GM19397 (cell line): Measurements from ENCODE around the gene PAFAH1B1.
A peak's percentile ranks its signal among the peaks of the same experiment; 100 is the strongest.
"Not testable (repeated sequence)": the region's sequence is repeated elsewhere in the genome, so short reads cannot be mapped to it uniquely, and the experiment has no call there.

Experiments
- ATAC-seq: cut with Tn5 transposase; IDR thresholded peaks from one replicate; pipeline ENCODE4 v1.9.1; 2021; ENCODE audit warnings: mild to moderate bottlenecking, moderate library complexity; ENCODE audit not compliant: unreplicated experiment

Gene PAFAH1B1

DNA sequence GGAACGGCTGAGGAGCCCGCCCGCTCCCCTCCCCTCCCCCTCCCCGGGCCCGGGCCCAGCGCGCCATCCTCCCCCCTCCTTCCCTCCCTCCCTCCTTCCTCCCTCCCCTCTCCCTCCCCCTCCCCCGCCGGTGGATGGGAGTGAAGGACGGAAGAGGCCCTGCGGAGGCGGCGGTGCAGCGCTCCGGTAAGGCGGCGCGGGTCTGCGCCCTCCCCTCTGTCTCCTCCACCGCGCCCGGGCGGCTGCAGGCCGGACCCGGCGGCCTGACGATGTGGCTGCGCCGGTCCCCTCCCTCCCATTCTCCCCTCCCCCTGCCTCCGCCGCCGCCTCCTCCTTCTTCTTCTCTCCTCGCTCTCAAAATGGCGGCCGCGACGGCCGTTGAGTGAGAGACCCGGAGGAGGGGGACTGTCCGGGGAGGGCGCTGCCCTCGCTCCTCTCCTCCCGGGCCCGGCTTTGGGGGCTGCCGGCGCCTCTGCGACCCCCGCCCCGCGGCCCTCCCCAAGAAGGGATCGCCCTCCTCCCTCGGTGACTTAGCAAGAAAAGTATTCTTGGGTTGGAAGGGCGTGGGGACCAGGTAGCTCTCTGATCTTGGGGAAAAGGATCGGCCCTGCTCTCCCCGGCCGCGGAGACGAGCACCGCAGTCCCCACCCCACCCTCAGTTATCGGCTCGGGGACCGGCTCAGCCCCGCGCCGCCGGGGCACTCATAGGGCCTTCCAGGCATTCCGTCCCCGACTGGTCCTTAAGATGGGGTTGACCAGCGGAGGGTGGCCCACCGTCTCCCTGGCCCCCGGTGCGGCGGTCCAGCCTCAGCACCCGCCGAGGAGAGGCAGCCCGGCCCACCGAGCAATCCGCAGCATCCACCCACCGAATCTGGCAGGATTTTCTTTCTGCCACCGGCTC lies 617 bp downstream of the PAFAH1B1 start:
- ATAC-seq = peak; percentile 54

DNA sequence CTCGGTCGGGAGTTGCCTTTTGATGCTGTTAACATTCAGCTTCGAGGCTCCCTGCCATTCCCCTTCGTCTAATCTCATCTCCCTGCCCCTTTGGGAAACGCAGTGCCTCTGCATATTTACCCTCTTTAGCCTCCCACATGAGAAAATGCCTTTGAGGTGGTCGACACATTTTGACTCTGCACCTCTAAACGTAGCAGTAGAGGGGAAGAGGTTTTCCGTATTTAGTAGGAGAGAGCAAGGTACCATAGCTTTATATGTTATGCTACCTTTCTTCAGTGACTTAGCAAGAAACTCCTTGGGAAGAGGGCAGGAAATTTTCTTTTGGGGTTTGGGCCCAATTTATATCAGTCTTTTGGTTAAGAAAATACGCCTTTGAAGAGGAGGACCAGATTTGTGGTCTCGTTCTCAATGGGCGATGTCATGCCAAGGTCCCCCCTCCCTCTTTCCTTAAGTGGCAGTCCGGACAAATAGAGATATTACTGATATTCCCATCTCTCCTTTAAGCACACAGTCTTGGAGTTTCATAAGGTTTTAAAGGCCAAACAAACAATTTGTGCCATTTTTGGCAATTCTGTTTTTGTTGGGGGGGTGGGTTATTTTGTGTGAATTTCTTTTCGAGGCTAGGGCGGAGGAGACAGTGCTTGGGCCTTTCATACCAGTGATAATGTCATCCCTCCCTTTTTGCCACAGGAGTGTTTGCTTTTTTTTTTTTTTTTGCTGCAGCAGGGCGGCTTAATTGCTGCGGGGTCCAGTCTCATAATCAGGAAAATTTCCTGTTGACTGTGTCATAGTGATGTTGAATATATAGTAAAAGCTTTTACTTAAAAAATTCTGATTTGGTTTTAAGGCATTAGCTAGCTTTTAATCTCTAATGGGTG lies 1.5 kb downstream of the PAFAH1B1 start:
- ATAC-seq = no peak

DNA sequence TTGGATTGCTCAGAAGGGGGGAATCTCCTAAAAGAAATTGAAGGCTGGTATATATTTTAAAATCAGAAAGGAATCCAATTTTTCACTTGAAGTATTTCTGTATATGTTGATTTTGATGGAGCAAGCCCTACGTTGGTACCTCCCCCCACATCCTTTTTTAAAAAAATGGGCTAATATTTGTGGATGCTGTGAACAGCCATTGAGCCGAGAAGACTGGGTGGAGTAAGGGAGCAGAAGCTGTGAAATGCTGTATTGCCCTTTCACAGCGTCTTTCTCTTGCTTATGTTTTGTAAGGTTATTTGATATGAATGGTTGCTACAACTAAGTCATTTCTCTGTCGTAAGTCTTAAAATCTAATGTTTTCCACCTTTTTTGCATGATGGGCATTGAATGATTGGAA lies 2.3 kb downstream of the PAFAH1B1 start:
- ATAC-seq = no peak

DNA sequence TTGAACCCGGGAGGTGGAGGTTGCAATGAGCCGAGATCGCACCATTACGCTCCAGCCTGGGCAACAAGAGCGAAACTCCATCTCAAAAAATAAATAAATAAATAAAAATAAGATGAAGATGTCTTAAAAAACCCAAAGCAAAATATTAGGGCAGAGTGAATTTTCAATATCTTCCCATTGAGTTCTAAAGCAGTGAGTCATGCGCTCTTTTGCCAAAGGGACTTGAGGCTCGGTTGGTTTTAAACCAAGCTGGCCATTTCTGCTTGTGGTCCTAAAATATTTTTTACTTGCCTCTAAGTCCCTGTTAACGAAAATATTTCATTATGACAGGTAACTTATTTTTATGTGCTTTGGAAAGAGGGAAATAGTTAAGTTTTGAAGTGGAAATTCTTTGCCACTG lies 4.7 kb downstream of the PAFAH1B1 start:
- ATAC-seq = no peak

DNA sequence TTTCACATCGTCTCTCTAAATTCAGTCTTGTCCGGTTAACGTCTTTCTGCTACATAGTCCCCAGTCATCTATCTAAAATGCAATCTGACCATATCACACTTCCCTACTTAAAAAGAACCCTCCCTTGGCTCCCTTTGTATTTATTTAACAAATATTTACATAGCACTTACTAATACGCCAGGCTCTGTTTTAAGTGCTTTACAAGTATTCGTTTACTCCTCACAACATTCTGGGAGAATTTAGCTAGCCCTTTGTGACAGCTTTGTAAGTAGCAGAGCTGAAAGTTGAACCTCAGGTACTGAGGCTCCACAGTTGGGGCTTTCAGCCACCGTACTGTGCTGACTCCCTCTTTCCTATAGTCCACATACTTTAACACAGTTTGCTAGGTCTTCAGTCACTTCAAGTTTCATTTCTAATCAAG lies 9.2 kb downstream of the PAFAH1B1 start:
- ATAC-seq = no peak

DNA sequence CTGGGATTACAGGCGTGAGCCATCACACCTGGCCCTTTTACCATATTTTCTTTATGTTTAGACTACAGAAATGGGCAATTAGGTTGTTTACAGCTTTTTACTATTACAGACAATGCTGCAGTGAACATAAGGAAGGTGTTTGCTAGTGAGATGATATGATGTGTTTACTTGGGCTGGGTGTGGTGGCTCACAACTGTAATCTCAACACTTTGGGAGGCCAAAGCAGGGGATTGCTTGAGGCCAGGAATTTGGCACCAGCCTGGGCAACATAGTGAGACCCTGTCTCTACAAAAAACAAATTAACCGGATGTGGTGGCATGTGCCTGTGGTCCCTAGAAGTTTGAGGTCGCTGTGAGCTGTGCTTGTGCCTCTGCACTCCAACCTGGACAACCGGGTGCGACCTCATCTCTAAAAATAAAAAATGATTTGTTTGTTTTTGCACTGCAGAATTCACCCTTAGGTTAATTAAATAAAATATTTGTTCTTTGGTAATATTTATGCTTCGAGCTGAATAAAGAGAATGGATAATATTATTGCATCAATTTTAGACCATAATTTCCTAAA lies 15.0 kb downstream of the PAFAH1B1 start:
- no peak for ATAC-seq

DNA sequence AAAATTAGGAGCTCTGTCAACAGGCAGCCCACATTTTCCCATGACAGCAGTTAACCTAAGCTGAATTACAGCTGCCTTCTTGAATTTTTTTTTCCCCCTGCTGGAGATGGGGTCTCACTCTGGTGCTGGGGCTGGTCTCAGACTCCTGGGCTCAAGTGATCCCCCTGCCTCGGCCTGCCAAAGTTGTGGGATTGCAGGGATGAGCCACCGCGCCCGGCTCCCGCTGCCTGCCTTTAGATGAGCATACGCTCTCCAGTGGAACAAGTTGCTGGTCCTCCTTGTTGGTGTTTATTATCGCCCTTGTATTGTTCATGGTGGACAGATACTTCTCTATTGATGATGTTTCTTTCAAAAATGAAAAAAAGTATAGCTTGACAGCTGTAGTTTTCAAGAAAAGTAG lies 15.6 kb downstream of the PAFAH1B1 start:
- ATAC-seq = no peak

DNA sequence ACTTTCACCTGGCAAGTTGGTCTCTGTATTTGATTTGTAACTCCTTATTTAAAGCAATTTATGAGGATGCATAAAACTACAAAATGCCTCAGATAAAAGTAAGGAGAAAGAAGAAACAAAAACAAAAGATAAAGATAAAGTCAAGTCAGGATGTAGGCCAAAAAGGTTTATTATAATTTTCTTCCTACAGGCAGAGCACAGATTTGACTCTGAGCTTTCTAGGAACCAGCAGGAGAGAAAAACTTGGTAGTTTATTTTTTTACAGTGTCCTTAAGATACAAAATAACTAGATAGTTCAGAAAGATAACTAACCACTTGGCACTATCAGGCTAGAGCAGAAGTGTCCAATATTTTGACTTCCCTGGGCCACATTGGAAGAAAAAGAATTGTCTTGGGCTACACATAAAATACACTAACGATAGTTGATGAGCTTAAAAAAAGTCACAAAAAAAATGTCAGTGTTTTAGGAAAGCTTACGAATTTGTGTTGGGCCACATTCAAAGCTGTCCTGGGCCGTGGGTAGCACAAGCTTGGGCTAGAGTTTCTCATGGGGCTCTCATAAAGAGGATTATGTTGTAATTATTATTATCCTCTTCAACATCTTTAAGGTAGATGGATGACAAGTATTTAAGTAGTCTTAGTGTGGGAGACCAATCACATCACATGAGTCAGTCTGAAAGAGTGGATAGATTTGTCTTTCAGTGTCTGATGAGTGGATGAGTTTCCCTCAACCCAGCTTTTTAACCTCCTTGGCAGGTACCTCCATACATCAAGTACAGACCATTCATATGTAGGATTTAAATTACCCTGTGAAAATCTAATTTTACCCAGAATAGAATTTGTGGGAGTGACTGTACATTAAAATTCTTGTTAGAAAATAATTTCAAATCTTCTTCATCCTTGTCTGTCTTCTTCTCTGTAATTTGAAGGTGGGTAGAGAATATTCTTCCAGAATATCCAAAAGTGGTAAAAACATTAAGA lies 17.0 kb downstream of the PAFAH1B1 start:
- no peak for ATAC-seq

DNA sequence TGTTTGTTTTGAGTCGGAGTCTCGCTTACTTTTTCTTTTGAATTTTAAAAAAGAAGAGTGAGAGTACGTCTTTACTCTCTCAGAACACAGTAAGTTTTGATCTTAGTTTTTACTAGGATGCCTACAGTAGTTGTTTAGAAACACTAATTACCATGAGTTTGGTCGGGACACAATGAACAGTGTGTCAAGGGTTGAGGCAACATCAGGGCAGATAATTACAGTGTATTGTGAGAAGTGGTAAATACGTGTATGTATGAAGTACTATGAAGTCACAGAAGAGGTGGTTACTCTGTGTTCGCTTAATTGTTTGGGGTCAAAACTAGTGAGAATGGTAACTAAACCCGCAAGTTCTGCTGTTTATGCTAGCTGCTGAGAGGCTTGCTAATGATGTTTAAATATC lies 18.2 kb downstream of the PAFAH1B1 start:
- no peak for ATAC-seq

DNA sequence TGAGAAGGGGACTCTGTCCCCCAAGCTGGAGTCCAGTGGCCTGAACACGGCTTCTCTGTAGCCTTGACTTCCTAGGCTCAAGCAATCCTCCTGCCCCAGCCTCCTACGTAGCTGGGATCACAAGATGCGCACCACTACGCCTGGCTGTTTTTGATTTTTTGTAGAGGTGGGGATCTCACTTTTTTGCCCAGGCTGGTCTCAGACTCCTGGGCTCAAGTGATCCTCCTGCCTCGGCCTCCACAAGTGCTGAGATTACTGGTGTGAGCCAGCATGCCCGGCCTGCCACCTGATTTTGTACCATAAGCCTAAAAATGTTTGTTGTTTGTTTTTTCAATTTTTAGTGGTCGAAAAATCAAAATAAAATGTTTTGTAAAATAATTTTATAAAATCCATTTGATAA lies 19.2 kb downstream of the PAFAH1B1 start:
- ATAC-seq = no peak

DNA sequence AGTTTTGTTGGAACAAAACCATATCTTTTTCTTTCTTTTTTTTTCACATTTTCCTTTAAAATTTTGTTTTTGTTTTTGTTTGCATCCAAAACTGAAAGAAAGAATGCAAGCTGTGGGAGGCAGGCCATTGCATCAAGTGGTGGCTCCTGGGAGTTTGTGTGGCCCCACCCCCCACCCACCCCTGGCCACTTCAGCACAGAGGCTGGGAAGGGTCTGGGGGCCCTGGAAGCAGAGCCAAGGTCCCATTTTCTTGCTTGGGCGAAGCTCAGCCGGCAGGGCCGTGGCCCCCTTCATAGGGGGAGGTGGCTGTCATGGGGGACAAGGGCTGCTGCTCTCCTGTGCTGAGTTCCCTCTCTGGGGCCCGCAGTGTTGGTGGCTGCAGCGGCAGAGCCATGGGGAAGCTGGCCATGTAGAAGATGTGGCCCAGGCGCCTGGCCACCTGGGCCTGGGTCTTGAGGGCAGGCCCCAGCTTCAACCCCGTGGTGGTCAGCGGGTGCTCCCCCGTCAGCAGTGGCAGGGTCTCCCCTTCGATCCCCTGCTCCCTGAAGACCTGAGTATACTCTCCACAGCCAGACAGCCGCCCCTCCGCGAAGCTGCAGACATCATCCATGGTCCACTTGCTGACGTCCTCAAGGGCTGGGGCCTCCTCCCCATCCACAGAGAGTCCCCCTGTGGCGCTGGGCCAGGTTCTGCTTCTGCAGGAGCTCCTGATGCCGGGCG lies 19.8 kb downstream of the PAFAH1B1 start:
- no peak for ATAC-seq

DNA sequence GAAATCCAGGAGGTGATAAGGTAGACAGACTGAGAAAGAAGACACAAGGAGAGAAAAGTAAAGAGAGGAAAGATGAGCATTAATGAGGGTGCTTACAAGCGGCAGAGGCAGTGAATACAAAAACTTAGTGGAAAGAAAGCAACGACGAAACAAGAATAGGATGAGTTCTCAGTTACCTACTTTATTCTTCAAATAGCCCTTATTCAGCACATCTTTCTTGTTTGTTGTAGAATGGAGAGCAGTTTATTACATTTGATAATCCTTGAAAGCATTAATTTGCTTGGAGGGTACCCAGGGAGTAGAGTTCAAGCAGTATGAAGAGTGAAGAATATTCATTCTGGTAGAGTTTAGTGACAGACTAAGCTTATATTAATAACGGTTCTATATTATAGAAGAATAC lies 22.4 kb downstream of the PAFAH1B1 start:
- no peak for ATAC-seq

DNA sequence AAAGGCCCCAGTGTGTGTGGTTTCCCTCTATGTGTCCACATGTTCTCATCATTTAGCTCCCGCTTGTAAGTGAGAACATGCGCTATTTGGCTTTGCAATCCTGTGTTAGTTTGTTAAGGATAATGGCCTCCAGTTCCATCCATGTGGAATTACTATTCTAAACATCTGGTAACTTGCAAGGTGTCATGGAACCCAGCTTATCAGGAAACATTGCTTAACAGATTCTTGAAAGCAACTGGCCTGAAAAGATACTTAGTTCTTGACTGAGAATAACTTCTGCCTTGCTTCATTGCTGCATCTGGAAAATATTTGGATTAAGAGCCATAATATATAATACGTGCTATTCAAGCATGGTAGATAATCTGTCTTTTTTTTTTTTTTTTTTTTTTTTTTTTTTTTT lies 27.8 kb downstream of the PAFAH1B1 start:
- ATAC-seq = no peak

DNA sequence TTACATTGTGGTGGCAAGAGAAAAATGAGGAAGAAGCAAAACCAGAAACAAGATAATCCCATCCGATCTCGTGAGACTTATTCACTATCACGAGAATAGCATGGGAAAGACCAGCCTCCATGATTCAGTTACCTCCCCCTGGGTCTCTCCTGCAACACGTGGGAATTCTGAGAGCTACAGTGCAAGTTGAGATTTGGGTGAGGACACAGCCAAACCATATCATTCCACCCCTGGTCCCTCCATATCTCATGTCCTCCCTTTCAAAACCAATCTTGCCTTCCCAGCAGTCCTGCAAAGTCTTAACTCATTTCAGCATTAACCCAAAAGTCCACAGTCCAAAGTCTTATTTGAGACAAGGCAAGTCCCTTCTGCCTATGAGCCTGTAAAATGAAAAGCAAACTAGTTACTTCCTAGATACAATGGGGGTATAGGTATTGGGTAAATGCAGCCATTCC lies 28.5 kb downstream of the PAFAH1B1 start:
- not testable (repeated sequence) for ATAC-seq

DNA sequence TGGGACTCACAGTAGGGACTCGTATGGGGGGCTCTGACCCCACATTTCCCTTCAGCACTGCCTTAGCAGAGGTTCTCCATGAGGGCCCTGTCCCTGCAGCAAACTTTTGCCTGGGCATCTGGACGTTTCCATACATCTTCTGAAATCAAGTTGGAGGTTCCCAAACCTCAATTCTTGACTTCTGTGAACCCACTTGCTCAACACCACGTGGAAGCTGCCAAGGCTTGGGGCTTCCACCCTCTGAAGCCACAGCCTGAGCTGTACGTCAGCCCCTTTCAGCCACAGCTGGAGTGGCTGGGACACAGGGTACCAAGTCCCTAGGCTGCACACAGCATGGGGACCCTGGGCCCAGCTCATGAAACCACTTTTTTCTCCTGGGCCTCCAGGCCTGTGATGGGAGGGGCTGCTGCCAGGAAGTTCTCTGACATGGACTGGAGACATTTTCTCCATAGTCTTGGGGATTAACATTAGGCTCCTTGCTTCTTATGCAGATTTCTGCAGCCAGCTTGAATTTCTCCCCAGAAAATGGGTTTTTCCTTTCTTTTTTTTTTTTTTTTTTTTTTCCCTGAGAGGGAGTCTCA lies 29.4 kb downstream of the PAFAH1B1 start:
- not testable (repeated sequence) for ATAC-seq

DNA sequence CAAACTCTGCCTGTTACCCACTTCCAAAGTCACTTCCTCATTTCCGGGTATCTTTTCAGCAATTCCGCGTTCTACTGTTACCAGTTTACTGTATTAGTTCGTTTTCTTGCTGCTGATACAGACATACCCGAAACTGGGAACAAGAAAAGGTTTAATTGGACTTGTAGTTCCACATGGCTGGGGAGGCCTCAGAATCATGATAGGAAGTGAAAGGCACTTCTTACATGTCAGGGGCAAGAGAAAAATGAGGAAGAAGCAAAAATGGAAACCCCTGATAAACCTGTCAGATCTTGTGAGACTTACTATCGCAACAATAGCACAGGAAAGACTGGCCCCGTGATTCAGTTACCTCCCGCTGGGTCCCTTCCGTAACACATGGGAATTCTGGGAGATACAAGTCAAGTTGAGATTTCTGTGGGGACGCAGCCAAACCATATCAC lies 30.9 kb downstream of the PAFAH1B1 start:
- ATAC-seq = no peak

DNA sequence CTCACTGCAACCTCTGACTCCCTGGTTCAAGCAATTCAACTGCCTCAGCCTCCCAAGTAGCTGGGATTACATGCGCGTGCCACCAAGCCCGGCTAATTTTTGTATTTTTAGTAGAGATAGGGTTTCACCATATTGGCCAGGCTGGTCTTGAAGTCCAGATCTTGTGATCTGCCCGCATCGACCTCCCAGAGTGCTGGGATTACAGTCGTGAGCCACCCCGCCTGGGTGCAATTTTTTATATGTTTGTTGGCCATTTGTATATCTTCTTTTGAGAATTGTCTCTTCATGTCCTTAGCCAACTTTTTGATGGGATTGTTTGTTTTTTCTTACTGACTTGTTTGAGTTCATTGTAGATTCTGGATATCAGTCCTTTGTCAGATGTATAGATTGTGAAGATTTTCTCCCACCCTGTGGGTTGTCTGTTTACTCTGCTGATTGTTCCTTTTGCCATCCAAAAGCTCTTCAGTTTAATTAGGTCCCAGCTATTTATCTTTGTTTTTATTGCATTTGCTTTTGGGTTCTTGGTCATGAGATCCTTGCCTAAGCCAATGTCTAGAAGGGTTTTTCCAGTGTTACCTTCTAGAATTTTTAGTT lies 33.3 kb downstream of the PAFAH1B1 start:
- ATAC-seq = not testable (repeated sequence)

DNA sequence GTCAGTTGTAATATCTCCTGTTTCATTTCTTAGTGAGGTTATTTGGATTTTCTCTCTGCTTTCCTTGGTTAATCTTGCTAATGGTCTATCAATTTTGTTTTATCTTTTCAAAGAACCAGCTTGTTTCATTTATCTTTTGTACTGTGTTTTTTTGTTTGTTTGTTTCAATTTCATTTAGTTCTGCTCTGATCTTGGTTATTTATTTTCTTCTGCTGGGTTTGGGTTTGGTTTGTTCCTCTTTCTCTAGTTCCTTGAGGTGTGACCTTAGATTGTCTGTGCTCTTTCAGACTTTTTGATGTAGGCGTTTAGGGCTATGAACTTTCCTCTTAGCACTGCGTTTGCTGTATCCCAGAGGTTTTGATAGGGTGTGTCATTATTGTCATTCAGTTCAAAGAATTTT lies 35.5 kb downstream of the PAFAH1B1 start:
- ATAC-seq = not testable (repeated sequence)

DNA sequence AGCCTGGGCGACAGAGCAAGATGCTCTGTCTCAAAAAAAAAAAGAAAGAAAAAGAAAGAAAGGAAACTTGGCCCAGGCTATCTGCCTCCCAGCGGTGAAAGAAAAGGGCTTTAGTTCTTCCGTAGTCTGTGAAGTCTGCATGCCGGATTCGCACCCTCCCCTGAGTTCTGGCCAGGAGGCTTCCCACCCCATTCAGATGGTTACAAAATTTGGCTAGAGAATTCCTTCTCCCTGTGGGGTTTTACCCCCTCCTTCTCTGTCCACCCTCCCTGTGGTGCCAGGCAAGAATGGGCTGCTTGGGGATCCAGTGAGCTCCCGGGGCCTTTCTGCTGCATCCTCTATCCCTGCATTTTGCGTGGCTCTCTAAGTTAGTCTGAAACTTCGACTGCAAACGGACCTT lies 37.8 kb downstream of the PAFAH1B1 start:
- ATAC-seq = no peak
